Omental fat pad (tissue), 4 donors: Measurements from ENCODE around the gene CNGB1. TPM values are rescaled to one million over a fixed set of nuclear protein-coding genes. Genes with fewer than 3 reads are reported as not detected.

ENCODE experiments used
- ATAC-seq: fragments of 150-250 bp; one replicate; pipeline ENCODE4 v1.9.1; 2016; ENCODE audit warnings: mild to moderate bottlenecking, moderate library complexity; ENCODE audit not compliant: low FRiP score
- DNase-seq: peaks from one replicate; pipeline ENCODE4 v3.0.0-alpha.2; 2019; ENCODE audit warnings: low spot score
- total RNA-seq, 4 donors: library from RNA; depleted of rRNA; stranded (reverse); fragments of >200 nt; gene quantifications; one replicate each; pipeline ENCODE4 v1.1.0, GENCODE V29; 2016
- TF ChIP-seq, protein P1 (sequence below), 3 donors: fragments of 450-650 bp; IDR thresholded peaks; one replicate each; pipeline ENCODE4 v1.5.1; 2016 to 2017; ENCODE audit warnings: antibody characterized with exemption in 3 of 3, mild to moderate bottlenecking in 3 of 3, moderate library complexity in 2 of 3

CNGB1 gene
- total RNA-seq, 4 donors from 2014 or later: not detected

DNA sequence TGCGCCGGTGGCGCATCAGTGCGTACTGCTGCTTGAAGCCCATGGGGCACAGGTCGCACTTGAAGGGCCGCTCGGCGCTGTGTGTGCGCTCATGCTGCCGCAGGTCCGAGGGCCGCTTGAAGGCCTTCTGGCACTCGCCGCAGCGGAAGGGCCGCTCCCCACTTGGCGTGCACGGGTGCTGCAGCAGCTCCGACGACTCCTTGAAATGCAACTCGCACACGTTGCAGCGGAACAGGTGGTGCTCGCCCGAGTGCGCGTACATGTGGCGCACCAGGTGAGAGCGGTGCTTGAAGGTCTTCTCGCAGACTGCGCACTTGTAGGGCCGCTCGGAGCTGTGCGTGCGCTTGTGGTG lies 26.2 kb upstream of the CNGB1 start:
- TF ChIP-seq, protein P1, sequence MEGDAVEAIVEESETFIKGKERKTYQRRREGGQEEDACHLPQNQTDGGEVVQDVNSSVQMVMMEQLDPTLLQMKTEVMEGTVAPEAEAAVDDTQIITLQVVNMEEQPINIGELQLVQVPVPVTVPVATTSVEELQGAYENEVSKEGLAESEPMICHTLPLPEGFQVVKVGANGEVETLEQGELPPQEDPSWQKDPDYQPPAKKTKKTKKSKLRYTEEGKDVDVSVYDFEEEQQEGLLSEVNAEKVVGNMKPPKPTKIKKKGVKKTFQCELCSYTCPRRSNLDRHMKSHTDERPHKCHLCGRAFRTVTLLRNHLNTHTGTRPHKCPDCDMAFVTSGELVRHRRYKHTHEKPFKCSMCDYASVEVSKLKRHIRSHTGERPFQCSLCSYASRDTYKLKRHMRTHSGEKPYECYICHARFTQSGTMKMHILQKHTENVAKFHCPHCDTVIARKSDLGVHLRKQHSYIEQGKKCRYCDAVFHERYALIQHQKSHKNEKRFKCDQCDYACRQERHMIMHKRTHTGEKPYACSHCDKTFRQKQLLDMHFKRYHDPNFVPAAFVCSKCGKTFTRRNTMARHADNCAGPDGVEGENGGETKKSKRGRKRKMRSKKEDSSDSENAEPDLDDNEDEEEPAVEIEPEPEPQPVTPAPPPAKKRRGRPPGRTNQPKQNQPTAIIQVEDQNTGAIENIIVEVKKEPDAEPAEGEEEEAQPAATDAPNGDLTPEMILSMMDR (IDR thresholded peaks at IDR 0.05): no peak
- no peak for ATAC-seq
- no peak for DNase-seq

DNA sequence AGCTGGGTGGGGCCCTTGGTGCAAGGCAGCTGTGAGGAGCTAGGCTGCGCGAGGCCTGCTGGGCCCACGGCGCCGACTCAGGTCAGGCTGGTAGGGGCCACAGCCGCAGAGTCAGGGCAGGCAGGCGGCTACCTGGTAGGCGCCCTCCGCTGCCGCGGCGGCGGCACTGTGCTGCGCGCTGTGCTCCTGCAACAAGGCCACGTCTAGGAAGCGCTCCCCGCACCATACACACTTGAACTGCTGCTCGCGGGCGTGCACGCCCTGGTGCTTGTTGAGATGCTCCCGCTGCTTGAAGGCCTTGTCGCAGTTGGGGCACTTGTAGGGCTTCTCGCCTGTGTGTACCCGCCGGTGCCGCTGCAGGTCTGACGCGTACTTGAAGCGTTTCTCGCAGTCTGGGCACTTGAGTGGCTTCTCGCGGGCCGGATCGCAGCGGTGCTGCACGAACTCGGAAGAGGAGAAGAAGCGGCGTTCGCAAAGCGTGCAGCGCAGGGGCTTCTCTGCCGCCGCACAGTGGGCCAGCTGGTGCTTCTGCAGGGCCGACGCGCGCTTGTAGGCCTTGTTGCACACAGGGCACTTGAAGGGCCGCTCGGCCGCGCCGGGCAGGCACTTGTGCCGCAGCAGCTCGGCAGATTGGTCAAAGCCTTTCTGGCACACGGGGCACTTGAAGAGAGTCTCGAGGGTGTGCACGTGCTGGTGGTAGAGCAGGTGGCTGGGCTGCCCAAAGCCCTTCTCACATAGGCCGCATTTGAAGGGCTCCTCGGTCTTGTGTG lies 25.7 kb upstream of the CNGB1 start:
- ATAC-seq (no peak), DNase-seq (no peak)
- TF ChIP-seq, protein P1 (IDR thresholded peaks at IDR 0.05): no peak

DNA sequence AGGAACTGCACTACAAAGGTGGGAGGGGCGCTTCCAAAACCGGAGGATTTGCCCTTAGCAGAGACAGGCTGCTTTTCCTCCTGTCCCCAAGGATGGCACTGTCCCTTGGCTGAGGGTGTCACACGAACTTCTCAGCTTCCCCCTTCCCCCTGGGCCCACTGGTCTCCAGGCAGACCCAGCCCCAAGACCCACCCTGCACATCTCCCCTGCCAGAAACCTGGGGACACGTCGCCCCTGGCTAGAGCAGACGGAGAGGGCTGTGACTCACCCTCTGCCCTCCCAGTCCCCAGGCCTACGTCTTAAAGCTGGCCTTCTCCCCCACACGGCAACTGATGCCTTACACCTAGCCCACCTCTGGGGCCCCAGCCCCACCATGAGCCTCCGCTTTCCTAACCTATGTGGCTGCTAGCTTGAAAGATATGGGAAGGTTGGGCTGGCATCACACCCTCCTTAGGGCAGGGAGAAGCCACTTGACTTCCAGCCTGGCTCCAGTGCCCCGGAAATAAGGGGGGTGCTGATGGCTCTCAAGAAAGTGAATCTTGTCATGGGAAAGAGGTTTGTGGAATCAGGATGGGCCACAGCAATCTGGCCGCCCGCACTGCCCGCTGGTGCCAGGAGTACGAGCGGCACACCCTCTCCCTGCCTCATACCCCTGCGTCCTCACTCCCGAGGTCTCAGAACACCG lies 24.9 kb upstream of the CNGB1 start:
- ATAC-seq (no peak), DNase-seq (no peak)
- TF ChIP-seq, protein P1 (IDR thresholded peaks at IDR 0.05): no peak

DNA sequence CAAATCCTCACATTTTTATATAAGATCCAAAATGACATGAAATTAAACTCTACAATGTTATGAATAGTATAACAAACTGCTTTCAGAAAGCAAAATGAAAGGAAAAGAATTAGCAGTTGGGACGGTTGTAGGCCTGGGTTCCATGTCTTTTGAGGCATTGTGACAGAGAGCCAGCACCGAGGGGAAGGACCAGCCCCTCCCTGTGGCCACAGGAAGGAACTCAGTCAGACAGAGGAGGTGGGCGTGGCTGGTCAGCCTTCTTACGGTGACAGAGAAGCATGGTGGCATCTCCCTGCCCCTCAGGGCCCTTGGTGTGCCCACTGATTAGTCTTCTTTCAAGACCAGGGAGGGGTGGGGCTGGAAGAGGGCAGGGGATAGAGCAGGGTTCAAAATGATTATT lies 23.9 kb upstream of the CNGB1 start:
- TF ChIP-seq, protein P1 (IDR thresholded peaks at IDR 0.05): no peak
- ATAC-seq (no peak), DNase-seq (no peak)

DNA sequence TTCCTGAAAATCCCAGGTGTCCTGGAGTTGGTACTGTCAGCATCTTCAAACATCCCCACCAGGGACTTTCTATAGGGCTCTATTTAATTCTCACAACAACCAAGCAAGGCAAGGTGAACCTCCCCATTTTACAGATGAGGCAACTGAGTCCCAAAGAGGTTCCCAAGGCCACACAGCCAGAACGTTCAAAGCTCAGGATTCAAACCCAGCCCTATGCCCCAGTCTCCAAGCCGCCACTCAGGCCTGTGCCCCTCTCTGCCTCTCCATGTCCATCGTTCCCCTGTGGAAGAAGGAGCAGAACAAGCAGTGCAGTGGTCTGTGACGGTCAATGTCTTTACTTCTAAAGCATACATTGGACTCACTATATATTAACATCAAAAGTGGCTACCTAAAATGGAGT lies 23.4 kb upstream of the CNGB1 start:
- TF ChIP-seq, protein P1 (IDR thresholded peaks at IDR 0.05): no peak
- no peak for DNase-seq
- no peak for ATAC-seq

DNA sequence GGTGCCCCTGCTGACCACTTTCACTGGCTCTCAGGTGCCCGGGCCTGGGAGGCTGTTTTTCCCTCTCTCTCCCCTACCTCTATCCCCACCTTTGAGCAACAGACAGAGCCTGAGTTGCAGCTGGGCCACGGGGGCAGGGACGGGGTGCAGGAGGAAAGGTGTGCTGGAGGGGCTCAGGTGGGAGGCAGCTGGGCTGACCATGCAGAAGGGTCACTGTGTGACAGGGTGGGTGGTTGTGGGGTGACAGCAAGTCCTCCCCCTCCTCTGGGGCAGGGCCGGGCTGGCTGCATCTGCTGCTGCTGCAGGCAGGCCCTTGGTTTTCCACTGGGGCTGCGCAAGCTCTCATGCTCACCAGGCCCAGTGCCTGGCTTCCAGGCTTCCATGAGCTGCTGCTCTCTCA lies 23.0 kb upstream of the CNGB1 start:
- ATAC-seq (no peak), DNase-seq (no peak)
- TF ChIP-seq, protein P1 (IDR thresholded peaks at IDR 0.05): no peak

DNA sequence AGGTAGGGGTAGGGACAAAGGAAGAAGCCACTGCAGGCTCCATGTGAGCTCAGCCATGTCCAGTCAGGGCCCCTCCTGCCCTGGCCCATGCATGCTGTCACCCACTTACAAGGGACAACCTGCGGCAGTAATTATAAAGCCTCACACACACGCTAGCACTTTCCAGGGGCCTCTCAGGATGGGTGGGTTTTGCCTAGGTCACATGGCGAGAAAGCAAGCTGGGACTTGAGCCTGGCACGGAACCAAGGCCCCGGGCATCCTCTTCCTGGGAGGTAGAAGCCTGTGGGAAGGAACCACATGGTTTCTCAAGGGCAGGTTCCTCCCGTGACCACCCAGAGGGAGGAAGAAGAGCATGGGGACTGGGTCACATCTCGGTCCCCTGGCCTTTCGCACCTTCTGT lies 22.5 kb upstream of the CNGB1 start:
- ATAC-seq: no peak
- no peak for DNase-seq
- TF ChIP-seq, protein P1 (IDR thresholded peaks at IDR 0.05): no peak
